A673 (cell line): ENCODE measurements around the gene CAMK2G. TPM values are rescaled to one million over a fixed set of nuclear protein-coding genes. Genes with fewer than 3 reads are reported as not detected.
A peak's percentile ranks its signal among the peaks of the same experiment; 100 is the strongest.

ENCODE experiments used
- BruUV-seq: library from RNA; stranded (reverse); fragments of 400-500 nt; replicated peaks from 2 replicates; lab custom pipeline; 2021; lab: Mats Ljungman, UMichigan
- CTCF ChIA-PET: fragments of 300-600 bp; sonication (Branson Sonifier 250); formaldehyde crosslinking; loops from one replicate; lab custom pipeline; 2022; ENCODE audit warnings: antibody characterized with exemption; lab: Charles Lee
- POLR2A ChIA-PET: fragments of 300-600 bp; sonication (Branson Sonifier 250); formaldehyde crosslinking; loops from one replicate; lab custom pipeline; 2022; ENCODE audit warnings: antibody characterized with exemption; ENCODE audit not compliant: low non-redundant PET; lab: Charles Lee
- DNase-seq: peaks from one replicate; pipeline ENCODE4 v3.0.0-alpha.2; 2015; ENCODE audit warnings: low spot score
- H3K27ac ChIP-seq: fragments of 200-600 bp; sonication (generic); 2 replicates; pipeline ENCODE4 v1.5.1; 2016; ENCODE audit warnings: mixed run types, low read depth, mild to moderate bottlenecking, mixed read lengths, antibody characterized with exemption, low read length; ENCODE audit not compliant: poor library complexity, severe bottlenecking
- H3K27me3 ChIP-seq: fragments of 200-600 bp; sonication (generic); replicated peaks from 2 replicates; pipeline ENCODE4 v1.6.1; 2017; ENCODE audit warnings: mixed run types, low read depth, mild to moderate bottlenecking, mixed read lengths, antibody characterized with exemption, low read length; ENCODE audit not compliant: insufficient read depth, poor library complexity
- H3K36me3 ChIP-seq: fragments of 200-600 bp; sonication (generic); 2 replicates; pipeline ENCODE4 v1.6.1; 2016; ENCODE audit warnings: mixed run types, mild to moderate bottlenecking, mixed read lengths, antibody characterized with exemption, low read length; ENCODE audit not compliant: insufficient read depth, poor library complexity, severe bottlenecking
- H3K4me1 ChIP-seq: fragments of 200-600 bp; sonication (generic); 2 replicates; pipeline ENCODE4 v1.6.1; 2017; ENCODE audit warnings: mixed run types, mild to moderate bottlenecking, mixed read lengths, antibody characterized with exemption, low read length; ENCODE audit not compliant: insufficient read depth, poor library complexity, severe bottlenecking
- H3K4me3 ChIP-seq: fragments of 200-600 bp; sonication (generic); 2 replicates; pipeline ENCODE4 v1.5.1; 2016; ENCODE audit warnings: low read depth, mixed run types, mild to moderate bottlenecking, mixed read lengths, low read length; ENCODE audit not compliant: poor library complexity, severe bottlenecking
- H3K9me3 ChIP-seq: fragments of 200-600 bp; sonication (generic); 2 replicates; pipeline ENCODE4 v1.6.1; 2016; ENCODE audit warnings: mixed run types, low read depth, mild to moderate bottlenecking, mixed read lengths, antibody characterized with exemption, low read length; ENCODE audit not compliant: poor library complexity, severe bottlenecking
- CTCF ChIP-seq: fragments of 300-800, 200-600 bp; sonication (generic); conservative IDR thresholded peaks from 2 replicates; pipeline ENCODE4 v1.5.1; 2017; ENCODE audit warnings: low read depth, mild to moderate bottlenecking, antibody characterized with exemption, low read length, moderate library complexity, mixed read lengths
- EZH2 ChIP-seq: fragments of 200-600 bp; sonication (generic); IDR thresholded peaks from 2 replicates; pipeline ENCODE4 v1.6.1; 2017; ENCODE audit warnings: borderline replicate concordance, low read depth, mild to moderate bottlenecking, mixed read lengths, antibody characterized with exemption, low read length; ENCODE audit not compliant: poor library complexity, severe bottlenecking
- intact Hi-C: fragments of 100-400 bp; cut with micrococcal nuclease; formaldehyde crosslinking; loops from one replicate; pipeline ENCODE4 v1.10.0; 2022; ENCODE audit not compliant: unreplicated experiment
- total RNA-seq: library from RNA; stranded (reverse); gene quantifications from 2 replicates; pipeline ENCODE4 v1.2.3, GENCODE V29; 2021

Gene CAMK2G
- total RNA-seq, 1 experiment from 2014 or later: 32.7 TPM

- H3K27me3 ChIP-seq: no peaks in the 10 kb centered on the region
- peaks cover 13% of the 10 kb centered on the region for H3K36me3 ChIP-seq
- intact Hi-C loops: no loop called here
- no peak overlapping the region for H3K27ac ChIP-seq
- no peaks in the 10 kb centered on the region for H3K4me1 ChIP-seq
- BruUV-seq: no TSS peak
- H3K9me3 ChIP-seq: no peaks in the 10 kb centered on the region
- POLR2A ChIA-PET: interaction anchor here (0.7 kb wide), 1 partner anchor 235 kb away, joined by 3 read pairs; no protein-coding TSS in a partner anchor
- TF ChIP-seq CTCF: no peak
- TF ChIP-seq EZH2: no peak
- CTCF ChIA-PET: no interaction called here
- peak; percentile 33 for DNase-seq
- H3K4me3 ChIP-seq: no peak overlapping the region
These were observed 61.7 kb downstream of the CAMK2G start for GRCh38 chr10:73812657-73813056.

DNA sequence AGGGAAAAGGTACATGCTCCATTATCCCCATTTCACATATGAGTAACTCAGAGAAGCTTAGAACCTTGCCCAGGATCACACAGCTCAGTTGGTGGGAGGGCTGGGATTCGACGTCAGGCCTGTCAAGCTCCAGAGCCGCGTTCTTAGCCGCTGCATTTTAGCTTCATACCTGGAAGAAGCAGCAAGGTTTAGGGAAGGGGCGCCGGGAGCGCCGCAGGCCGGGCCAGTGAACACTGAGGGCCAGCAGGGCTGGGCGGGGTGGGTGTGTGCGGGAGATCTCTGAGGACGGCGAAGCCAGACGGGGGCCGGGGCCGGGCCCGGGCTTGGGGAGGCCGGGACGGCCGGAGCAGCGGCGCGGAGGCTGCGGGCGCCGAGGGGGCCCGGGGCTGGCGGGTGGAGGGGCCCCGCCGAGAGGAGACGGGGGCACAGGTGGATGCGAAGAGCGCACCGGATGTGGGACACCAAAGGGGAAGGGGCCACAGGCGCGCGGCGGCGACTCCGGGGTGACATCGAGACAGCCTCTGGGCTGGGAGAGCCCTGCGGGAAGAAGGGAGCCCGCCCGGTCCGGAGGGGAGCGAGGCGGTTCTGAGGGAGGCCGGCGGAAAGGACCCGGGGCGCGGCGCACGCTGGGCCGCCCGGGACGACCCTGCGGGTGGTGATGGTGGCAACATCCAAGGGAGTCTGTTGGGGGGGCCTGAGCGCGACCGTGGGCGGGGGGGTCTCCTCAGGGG is 63.5 kb downstream of the CAMK2G start:
- no peaks in the 10 kb centered on the region for H3K27me3 ChIP-seq
- no peak for TF ChIP-seq EZH2
- TF ChIP-seq CTCF: no peak
- POLR2A ChIA-PET: no interaction called here
- CTCF ChIA-PET: interaction anchor here (0.6 kb wide), 1 partner anchor 129 kb away, joined by 3 read pairs; no protein-coding TSS in a partner anchor
- peak overlapping the region; percentile 97 for H3K4me3 ChIP-seq
- TSS peak; percentile 21 for BruUV-seq
- no peaks in the 10 kb centered on the region for H3K4me1 ChIP-seq
- intact Hi-C loops: loop anchor here (1.0 kb wide), 1 partner anchor 26 kb away; the partner anchor contains the start of gene ZSWIM8
- H3K9me3 ChIP-seq: no peaks in the 10 kb centered on the region
- H3K27ac ChIP-seq: peak overlapping the region; percentile 93
- peaks cover 13% of the 10 kb centered on the region for H3K36me3 ChIP-seq
- DNase-seq: peak; percentile 24

DNA sequence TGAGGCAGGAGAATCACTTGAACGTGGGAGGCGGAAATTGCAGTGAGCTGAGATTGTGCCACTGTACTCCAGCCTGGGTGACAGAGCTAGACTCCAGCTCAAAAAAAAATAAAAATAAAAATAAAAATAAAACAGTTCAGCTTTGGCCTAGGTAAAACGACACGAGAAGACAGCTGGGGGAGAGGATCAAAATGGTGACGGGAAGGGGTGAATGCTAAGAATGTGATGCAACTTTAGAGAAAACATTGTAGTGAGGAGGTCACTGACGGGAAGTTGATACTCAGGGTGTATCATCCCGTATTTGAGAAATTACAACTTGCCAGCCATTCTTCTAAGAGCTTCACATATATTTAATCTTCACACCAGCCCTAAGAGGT is 64.0 kb downstream of the CAMK2G start:
- H3K27ac ChIP-seq: no peak overlapping the region
- H3K27me3 ChIP-seq: no peaks in the 10 kb centered on the region
- peaks cover 18% of the 10 kb centered on the region for H3K36me3 ChIP-seq
- CTCF ChIA-PET: interaction anchor here (0.6 kb wide), 1 partner anchor 130 kb away, joined by 3 read pairs; no protein-coding TSS in a partner anchor
- POLR2A ChIA-PET: no interaction called here
- BruUV-seq: no TSS peak
- H3K9me3 ChIP-seq: no peaks in the 10 kb centered on the region
- intact Hi-C loops: loop anchor here (1.0 kb wide), 1 partner anchor 25 kb away; the partner anchor contains the start of gene ZSWIM8
- peak overlapping the region; percentile 97 for H3K4me3 ChIP-seq
- TF ChIP-seq EZH2 (no peak), CTCF (no peak)
- H3K4me1 ChIP-seq: no peaks in the 10 kb centered on the region
- DNase-seq: no peak
